GM21529 (cell line): Measurements from ENCODE around the gene FKBP1B.
"Not testable (repeated sequence)": the region's sequence is repeated elsewhere in the genome, so short reads cannot be mapped to it uniquely, and the experiment has no call there.

Experiments used
- ATAC-seq: cut with Tn5 transposase; IDR thresholded peaks from one replicate; pipeline ENCODE4 v1.9.1; 2021; ENCODE audit not compliant: unreplicated experiment

FKBP1B gene

DNA sequence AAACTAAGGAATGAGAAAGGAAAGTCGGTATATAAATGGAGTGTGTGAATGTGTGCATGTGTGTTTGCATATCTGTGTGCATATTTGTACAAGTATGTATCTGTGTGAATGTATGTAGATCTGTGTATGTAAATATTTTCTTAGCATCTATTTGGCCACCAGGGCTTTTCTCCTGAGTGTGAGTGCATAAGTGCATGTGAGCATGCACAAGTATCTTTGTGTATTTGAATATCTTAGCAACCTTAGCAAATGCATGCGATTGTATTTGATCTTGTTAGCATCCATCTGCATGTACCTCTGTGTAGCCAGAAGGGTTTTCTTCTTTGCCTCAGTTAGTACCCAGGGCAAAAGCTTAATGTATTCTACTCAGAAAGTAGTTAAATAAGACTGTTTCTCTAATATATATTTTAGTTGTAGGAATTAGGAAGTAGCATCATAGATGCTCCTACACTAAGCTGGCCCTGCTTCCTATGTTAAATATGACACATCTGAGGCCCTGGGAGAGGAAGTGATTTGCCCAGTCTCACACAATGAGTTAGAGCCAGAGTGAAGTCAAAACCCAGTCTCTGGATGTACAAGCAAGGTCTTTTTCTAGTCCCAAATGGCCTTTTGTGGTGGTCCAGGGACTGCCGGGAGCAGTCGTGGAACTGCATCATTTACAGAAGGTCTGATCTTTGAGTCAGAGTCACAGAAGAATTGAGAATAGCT is 9.2 kb downstream of the FKBP1B start:
- no peak for ATAC-seq

DNA sequence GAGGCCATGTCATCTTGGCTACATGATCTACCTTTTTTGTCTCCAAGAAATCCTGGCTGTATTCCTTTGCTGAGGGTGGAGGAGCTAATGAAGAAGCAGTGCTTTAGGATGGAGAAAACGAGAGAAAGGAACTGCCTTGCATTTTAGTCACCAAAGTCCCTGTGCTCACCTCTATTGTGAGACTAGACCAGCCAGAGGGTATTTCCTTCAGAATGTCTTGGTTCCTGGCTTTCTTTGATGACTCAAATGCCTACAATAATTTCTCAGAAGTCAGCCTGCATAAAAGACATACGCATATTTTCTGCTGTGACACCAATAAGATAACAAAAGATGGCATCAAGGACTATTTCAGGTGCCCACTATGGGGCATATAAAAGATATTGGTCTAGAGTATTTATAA is 15.8 kb downstream of the FKBP1B start:
- ATAC-seq = no peak

DNA sequence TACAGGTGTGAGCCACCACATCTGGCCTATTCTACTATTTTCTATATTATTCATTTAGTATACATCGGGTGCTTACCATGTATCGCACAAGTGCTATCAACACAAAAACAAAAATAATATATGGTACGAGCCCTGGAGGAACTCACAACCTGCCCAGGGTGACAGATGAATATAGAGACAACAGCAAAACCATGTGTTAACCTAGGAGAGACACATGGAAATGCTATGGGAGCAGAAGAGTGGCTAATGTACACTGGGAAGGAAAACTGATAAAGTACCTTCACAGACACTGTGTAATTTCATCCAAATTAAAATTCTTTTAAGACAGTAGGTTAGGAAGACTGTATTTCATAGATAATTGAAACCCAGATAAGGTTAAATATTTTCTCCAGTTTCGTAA is 22.7 kb downstream of the FKBP1B start:
- no peak for ATAC-seq

DNA sequence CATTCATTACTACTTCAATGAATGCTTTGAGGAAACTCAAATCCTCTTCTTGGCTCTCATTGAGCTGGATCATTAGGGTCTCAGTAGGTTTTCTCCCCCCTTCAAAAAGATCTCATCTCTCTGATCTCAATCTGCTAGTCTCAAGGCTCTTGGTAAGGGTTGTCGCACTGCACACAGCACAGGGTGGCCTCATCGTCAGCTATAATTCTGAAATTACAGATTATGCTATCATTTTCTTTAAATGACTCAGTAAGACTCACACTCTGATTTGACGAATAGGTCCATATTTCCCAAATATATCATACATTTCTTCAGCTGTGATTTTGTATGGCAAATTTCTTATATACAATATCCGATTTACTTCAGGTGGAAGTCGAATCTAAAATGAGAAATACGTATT is 24.3 kb downstream of the FKBP1B start:
- ATAC-seq = no peak

DNA sequence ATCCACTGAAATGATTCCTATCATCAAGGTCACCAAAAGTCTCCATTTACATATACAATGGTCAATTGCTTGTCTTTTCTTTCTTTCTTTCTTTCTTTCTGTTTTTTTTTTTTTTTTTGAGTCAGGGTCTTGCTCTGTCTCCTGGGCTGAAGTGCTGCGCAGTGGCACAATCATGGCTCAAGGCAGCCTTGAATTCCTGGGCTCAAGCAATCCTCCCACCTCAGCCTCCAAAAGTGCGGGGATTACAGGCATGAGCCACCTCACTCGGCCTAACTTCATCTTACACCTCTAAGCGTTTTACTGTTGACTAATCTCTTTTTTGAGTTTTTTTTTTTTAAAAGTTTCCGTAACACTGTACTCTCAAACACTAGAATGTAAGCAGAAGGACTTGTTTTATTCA is 25.7 kb downstream of the FKBP1B start:
- ATAC-seq = no peak

DNA sequence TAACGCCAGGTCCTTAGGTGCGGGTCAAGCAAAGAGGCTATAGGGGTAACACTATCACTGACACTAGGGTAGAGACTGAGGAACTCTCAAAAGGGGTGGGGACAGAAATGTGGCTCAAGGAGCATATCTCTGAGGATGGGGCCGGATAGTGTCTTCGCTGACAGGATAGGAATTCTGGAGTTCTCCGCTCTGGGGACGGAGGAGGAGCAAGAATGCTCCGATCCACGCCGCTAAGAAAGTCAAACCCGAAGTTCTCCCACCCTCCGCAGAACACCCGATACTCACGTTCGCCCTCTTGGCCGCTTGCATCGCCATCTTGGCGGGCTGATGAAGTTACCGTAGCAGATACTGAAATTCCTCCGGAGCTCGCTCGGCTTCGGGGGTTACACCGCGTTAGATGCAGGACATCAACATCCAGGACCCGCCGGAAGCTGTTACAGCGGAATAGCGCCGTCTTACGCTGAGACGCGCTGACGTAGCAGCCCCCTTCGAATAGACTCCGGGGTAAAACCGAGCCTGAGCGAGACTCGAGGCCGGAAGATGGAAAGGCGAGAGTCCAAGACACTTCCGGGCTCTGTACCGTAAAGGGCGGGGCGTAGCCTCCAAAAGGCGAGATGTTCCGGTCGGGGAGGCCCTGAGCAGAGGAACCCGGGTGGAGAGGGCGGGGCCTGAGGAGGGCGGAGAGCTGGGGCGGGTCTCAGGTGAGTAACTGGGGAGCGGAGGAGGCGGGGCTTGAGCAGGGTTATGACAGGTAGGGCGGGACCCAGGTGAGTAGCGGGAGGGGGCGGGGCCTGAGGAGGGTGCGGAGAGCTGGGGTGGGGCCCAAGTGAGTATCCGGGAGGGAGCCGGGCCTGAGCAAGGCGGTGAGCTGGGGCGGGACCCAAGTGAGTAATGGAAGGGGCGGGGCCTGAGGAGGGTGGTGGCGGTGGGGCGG is 26.6 kb downstream of the FKBP1B start, which contains the start of gene SF3B6:
Gene SF3B6 (minus strand): TSS at position 412 of the 934 bp plus-strand sequence. CDS start 97 bp downstream, at position 315.
- ATAC-seq = peak; percentile 96

DNA sequence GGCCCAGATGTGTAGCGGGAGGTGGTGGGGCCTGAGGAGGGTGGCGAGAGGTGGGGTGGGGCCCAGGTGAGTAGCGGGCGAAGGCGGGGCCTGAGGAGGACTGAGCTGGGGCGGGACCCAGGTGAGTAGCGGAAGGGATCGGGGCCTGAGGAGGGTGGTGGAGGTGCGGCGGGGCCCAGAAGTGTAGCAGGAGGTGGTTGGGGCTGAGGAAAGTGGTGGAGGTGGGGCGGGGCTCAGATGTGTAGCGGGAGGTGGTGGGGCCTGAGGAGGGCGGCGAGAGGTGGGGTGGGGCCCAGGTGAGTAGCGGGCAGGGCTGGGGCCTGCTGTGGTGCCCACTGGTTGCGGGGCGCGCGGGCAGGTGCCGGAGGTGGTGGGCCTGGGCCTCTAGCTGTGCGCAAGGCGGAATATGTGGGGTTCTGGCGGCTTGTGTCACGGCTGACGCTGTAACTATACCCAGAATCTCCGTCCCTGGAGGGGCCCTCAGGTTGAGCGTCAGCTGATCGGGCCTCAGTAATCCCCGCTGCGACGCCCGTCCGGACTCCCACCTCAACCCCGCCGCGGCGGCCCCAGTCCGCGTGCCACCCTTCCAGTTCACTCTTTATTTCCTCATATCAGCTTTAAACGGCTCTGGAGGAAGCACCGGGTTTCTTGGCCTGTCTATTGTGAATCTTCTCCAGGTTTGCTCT is 27.5 kb downstream of the FKBP1B start:
- peak; percentile 15 for ATAC-seq

DNA sequence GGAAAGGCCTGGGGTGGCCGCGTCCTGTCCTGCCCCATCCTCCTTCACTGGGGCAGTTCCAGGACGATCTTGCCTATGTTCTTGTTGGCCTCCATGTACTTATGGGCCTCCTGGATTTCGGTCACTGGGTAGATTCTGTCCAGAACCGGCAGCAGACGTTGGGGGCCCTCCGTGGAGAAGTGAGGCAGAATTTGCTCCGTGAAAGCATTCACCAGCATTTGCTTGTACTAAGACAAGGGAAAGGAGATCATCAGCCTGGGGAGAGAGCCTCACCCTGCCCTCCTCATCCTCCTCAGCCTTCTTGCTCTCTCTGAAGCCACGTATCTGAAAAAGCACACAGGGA is 28.0 kb downstream of the FKBP1B start:
- no peak for ATAC-seq

DNA sequence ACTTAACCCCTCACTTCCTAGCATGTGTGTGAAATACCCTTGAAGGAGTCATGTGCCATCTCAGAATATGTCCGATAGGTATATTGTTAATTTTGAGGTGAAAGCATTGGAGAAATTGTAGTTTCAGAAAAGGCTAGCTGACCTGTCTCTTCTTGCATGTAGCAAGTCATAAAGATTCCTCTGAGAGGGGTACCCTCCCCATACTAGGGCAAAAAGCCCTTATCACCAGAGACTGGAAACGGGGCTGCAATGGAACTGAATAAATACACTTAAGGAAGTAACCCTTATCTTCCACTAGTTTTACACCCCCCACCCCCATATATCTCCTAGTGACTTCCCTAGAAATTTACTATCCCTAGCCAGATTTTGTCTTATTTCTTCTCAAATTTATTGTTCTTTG is 28.3 kb downstream of the FKBP1B start:
- ATAC-seq = no peak

DNA sequence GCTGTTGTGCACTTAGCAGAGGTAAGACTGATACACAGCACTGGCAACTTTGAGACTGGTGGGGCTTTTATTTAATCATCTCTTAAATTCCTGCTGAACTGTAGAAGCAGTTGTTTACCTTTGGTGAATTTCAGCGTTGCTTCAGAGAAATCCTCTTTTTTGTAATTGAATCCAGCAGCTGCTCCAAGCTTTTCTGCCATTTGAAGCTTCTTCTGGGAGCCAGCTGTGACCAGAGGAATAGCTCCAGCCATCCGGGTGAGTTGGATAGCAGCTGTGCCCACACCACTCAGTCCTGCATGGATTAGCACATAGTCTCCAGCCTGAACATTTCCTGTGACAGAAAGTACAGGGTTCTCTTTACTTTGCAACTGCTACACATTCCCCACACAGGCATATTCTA is 31.2 kb downstream of the FKBP1B start:
- no peak for ATAC-seq

DNA sequence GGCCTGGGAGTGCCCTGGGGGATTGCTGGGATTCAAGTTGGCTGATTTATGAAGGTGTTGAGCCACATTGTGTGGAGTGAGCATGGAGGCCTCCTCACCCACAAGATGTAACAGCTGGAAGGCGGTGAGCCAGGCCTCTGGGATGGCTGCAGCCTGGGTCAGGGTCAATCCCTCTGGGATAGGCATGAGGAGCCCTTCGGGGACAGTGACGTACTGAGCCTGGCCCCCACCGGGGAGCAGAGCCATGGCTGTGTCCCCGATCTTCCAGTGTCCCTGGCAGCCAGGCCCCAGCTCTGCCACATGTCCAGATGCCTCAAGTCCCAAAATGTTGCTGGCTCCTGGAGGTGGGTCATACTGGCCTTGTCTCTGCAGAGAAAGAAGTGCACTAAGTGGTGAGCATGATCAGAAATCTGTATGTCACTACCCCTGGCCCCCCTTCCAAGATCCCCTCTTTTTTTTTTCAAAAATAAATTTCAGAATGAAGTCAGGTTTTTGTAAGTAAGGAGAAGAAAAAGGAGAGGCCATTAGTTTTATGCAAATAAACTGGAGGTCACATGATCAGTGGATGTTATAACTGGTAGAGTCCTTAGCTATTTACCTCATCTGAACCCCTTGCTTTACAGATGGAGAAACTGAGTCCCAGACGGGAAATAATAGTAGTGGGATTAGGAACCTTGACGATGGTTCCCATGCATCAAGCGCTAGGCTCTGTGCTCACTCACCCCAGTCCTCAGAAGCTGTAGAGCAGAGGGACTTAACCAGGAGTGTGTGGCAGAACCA is 33.4 kb downstream of the FKBP1B start:
- no peak for ATAC-seq

DNA sequence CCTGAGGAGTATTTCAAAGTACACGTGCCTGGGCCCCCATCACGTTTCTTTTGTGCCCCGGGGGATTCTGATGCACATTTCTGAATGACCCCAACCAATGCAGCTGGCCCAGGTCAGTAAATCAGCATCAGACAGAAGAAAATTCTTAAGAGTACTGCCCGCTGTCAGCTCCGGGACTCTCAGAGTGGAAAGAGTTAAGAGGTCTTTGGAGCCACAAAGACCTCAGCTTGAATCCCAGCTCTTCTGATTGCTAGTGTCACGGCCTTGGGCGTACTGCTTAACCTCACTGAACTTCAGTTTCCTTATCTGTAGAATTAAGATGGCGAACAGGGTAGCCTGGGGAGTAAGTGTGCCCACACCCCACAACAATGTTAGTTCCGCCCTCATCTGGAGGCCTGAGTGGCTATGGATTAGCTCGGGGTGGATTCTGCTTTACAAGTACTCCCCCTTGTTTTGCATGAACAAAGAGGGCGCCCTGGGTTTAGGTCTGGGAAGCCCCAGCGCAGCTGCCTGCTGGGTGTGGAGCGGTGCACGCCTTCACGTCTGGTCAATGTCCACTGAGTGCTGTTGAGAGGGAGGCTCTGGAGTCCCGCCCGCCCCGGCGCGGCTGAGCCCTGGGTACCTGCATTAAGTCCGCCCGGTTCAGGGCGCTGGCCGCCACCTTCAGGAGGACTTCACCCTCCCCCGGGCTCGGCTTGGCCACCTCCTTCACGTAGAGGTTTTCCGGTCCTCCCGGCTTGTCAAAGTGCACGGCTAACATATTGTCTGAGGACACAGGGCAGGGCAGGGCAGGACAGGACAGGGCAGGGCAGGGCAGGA is 34.2 kb downstream of the FKBP1B start:
- ATAC-seq = peak; percentile 79

DNA sequence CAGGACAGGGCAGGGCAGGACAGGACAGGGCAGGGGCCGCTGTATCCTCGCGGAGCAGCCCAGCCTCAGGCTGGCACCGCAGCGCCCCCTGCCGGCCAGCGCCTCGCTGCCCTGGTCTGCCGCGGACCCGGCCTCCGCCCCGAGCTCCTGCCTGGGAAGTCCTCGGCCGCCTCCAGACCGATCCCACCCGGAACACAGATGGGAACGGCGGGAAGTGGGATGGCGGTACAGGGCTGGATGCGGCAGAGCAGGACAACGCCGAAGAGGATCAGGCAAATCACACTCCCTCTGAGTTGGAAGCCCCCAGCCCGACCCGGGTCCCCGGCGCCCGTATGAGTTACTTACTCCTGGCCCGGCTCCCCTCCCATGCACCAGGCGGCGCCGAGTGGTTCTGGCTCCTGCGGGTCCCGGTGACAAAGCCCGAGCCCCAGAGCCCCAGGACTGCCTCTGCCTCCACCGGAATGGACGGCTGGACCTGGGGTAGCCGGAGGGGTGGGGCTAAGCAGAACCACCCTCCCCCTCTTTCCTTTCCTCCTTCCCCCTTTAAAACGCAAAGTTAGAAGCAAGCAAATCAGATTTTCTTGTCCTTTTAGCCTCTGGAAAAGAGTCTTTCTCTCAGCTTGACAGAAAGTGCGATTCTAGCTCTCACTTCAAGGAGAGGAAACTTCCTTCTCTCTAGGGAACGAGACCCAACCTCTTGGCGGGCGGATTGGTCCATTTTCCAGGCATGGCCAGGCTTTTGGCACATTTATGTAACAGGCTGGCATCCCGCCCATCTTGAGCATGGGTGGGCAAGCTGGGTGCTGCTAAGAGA is 35.1 kb downstream of the FKBP1B start, which contains the start of gene TP53I3:
Gene TP53I3 (minus strand): TSS at position 449 of the 814 bp plus-strand sequence. CDS start 508 bp downstream, outside the sequence.
- ATAC-seq = peak; percentile 79

DNA sequence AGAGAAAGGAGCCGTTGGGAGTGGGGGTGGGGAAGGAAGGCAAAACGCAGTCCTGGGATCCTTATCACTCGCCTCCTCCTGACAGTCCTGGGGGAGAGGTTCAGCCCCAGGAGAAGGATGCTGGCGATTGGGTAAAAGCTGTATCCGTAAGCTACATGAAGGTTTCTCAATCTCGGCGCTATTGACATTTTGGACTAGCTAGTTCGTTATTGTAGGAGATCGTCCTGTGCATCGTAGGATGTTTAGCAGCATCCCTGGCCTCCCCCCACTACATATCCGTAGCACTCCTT is 35.6 kb downstream of the FKBP1B start:
- no peak for ATAC-seq

DNA sequence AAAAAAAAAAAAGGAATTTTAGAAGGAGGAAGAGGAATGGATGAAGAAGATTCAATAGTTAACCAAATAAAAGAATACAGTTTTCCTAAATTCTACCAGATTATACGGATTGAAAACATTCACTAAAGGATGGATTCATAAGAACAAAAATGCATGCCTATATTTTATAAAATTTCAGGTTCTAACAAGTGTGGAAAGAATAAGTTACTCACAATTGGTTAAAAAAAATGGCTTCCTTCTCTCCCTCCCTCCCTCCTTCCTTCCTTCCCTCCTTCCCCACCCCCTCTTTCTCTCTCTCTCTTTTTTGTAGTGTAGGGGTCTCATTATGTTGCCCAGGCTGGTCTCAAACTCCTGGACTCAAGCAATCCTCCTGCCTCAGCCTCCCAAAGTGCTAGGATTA is 36.7 kb downstream of the FKBP1B start:
- ATAC-seq = no peak

DNA sequence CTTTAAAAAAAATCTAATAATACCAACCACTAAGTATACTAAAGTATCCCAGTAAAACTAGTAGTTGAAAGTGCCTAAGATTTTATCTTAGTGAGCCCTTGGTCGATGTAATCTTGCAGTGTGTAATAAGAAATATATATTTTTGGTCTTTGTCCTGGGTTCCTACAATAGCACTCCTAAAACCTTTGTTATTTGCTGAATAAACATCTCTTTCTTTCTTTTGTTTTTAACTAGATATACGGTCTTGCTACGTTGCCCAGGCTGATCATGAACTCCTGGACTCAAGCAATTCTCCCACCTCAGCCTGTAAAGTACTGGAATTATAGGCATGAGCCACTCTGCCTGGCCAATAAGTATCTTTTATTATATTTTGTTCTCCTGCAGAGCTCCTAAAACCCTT is 37.5 kb downstream of the FKBP1B start:
- no peak for ATAC-seq

DNA sequence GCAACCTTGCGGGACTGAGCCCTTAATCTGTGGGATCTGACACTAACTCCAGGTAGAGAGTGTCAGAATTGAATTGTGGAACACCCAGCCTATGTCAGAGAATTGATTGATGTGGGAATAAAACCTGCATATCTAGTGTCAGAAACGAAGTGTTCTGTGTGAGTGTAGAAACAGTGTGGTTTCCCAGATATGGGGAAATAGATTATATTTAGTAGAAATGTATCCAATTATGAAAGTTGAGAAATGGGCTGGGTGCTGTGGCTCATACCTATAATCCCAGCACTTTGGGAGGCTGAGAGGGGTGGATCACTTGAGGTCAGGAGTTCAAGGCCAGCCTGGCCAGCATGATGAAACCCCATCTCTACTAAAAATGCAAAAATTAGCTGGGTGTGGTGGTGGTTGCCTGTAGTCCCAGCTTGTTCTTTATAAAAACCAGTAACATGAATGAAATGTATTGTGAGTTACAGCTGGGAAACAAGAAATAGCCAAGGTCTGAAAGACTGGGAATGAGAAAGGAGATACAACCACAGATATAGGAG is 39.3 kb downstream of the FKBP1B start:
- no peak for ATAC-seq

DNA sequence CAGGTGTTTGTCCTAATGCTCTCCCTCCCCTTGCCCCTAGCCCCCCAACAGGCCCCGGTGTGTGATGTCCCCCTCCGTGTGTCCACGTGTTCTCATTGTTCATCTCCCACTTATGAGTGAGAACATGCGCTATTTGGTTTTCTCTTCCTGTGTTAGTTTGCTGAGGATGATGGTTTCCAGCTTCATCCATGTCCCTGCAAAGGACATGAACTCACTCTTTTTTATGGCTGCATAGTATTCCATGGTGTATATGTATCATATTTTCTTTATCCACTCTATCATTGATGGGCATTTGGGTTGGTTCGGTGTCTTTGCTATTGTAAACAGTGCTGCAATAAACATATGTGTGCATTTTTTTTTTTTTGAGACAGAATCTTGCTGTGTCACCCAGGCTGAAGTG is 43.7 kb downstream of the FKBP1B start:
- not testable (repeated sequence) for ATAC-seq

DNA sequence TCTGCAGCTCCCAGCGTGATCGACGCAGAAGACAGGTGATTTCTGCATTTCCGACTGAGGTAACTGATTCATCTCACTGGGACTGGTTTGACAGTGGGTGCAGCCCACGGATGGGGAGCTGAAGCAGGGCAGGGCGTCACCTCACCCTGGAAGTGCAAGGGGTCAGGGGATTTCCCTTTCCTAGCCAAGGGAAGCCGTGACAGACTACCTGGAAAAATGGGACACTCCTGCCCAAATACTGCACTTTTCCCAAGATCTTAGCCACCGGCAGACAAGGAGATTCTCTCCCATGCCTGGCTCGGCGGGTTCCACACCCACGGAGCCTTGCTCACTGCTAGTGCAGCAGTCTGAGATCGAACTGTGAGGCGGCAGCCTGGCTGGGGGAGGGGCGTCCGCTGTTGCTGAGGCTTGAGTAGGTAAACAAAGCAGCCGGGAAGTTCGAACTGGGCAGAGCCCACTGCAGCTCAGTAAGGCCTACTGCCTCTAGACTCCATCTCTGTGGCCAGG is 45.7 kb downstream of the FKBP1B start:
- ATAC-seq = not testable (repeated sequence)
